ENCODE measurements around the gene HEATR3. TPM values are rescaled to one million over a fixed set of nuclear protein-coding genes. Genes with fewer than 3 reads are reported as not detected.
A peak's percentile ranks its signal among the peaks of the same experiment; 100 is the strongest.

Gene HEATR3
- total and polyA plus RNA-seq, 2 of the 13 experiments (the other 11 are each of a cell fraction or from before 2014, with no cell fraction given) = 22.4 to 52.4 TPM

- TF ChIP-seq ZNF513 (CRISPR knock-in tag; conservative IDR thresholded peaks at IDR 0.05) (no peak), RBM39 (IDR thresholded peaks at IDR 0.05; ENCODE audit: low read depth, low read length, poor library complexity, severe bottlenecking) (peak; percentile 66), ZNF10 (CRISPR knock-in tag; IDR thresholded peaks at IDR 0.05; ENCODE audit: borderline replicate concordance, low read depth) (0 out of 2 replicates have a peak, but pooled peaks have one; percentile 3), RBAK (CRISPR knock-in tag; IDR thresholded peaks at IDR 0.05) (no peak), AHDC1 (CRISPR knock-in tag; IDR thresholded peaks at IDR 0.05; ENCODE audit: borderline replicate concordance) (no peak), ZNF263 (CRISPR knock-in tag; IDR thresholded peaks at IDR 0.05) (peak; percentile 83), ZNF703 (CRISPR knock-in tag; IDR thresholded peaks at IDR 0.05; ENCODE audit: borderline replicate concordance) (no peak), ZNF274 (CRISPR knock-in tag; IDR thresholded peaks at IDR 0.05) (peak; percentile 96), ZNF253 (CRISPR knock-in tag; IDR thresholded peaks at IDR 0.05; ENCODE audit: borderline replicate concordance) (peak; percentile 46; the same call in 1 of the 2 replicates), GLI4 (CRISPR knock-in tag; IDR thresholded peaks at IDR 0.05; ENCODE audit: borderline replicate concordance) (peak; percentile 67; the same call in 1 of the 2 replicates), KLF11 (CRISPR knock-in tag; IDR thresholded peaks at IDR 0.05) (no peak), MIER3 (CRISPR knock-in tag; IDR thresholded peaks at IDR 0.05; ENCODE audit: borderline replicate concordance) (peak; percentile 29; the same call in 1 of the 2 replicates)
- TF ChIP-seq, protein P1, sequence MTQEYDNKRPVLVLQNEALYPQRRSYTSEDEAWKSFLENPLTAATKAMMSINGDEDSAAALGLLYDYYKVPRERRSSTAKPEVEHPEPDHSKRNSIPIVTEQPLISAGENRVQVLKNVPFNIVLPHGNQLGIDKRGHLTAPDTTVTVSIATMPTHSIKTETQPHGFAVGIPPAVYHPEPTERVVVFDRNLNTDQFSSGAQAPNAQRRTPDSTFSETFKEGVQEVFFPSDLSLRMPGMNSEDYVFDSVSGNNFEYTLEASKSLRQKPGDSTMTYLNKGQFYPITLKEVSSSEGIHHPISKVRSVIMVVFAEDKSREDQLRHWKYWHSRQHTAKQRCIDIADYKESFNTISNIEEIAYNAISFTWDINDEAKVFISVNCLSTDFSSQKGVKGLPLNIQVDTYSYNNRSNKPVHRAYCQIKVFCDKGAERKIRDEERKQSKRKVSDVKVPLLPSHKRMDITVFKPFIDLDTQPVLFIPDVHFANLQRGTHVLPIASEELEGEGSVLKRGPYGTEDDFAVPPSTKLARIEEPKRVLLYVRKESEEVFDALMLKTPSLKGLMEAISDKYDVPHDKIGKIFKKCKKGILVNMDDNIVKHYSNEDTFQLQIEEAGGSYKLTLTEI (CRISPR knock-in tag; conservative IDR thresholded peaks at IDR 0.05) = no peak
- TF ChIP-seq, protein P2, sequence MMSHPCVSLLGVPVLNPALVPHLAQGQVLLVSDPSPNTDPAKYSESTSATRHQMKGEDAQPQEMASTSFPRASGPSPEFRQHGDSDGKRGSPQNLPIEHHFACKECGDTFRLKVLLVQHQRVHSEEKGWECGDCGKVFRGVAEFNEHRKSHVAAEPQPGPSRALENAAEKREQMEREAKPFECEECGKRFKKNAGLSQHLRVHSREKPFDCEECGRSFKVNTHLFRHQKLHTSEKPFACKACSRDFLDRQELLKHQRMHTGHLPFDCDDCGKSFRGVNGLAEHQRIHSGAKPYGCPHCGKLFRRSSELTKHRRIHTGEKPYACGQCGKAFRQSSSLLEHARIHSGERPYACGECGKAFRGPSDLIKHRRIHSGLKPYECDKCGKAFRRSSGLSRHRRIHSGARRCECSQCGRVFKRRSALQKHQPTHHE (CRISPR knock-in tag; IDR thresholded peaks at IDR 0.05; ENCODE audit: borderline replicate concordance) = peak; percentile 45; the same call in 1 of the 2 replicates
- TF ChIP-seq, protein P3, sequence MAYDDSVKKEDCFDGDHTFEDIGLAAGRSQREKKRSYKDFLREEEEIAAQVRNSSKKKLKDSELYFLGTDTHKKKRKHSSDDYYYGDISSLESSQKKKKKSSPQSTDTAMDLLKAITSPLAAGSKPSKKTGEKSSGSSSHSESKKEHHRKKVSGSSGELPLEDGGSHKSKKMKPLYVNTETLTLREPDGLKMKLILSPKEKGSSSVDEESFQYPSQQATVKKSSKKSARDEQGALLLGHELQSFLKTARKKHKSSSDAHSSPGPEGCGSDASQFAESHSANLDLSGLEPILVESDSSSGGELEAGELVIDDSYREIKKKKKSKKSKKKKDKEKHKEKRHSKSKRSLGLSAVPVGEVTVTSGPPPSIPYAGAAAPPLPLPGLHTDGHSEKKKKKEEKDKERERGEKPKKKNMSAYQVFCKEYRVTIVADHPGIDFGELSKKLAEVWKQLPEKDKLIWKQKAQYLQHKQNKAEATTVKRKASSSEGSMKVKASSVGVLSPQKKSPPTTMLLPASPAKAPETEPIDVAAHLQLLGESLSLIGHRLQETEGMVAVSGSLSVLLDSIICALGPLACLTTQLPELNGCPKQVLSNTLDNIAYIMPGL (CRISPR knock-in tag; IDR thresholded peaks at IDR 0.05; ENCODE audit: borderline replicate concordance in 1 of 2, low read depth in 1 of 2) = peak; percentile 75 to 81
Observed at GRCh38 chr16:50152807-50153595, 87.2 kb downstream of the HEATR3 start, which contains the start of gene TENT4B (continued).

All from HepG2 (cell line).